HepG2 (cell line): ENCODE results near the gene AGXT. TPM values are rescaled to one million over a fixed set of nuclear protein-coding genes. Genes with fewer than 3 reads are reported as not detected.

Experiments used
- FOXJ3 ChIP-seq: sonication (generic); formaldehyde crosslinking; IDR thresholded peaks from 2 replicates; pipeline ENCODE4 v1.4.0; 2020; ENCODE audit warnings: missing genetic modification reagents, mild to moderate bottlenecking, borderline replicate concordance
- GABPA ChIP-seq, 2 experiments: IDR thresholded peaks; 2 replicates each; pipeline ENCODE4 v1.6.1; 2011 to 2016; ENCODE audit warnings: low read depth in 2 of 2, low read length in 1 of 2, missing biosample characterization in 1 of 2, missing genetic modification characterization in 1 of 2
- HIC2 ChIP-seq: sonication (generic); formaldehyde crosslinking; IDR thresholded peaks from 2 replicates; pipeline ENCODE4 v1.9.0; 2022; ENCODE audit warnings: low read depth, missing genetic modification reagents
- KDM1A ChIP-seq: IDR thresholded peaks from 2 replicates; pipeline ENCODE4 v1.6.1; 2016; ENCODE audit warnings: missing compliant biosample characterization
- KDM3A ChIP-seq: IDR thresholded peaks from 2 replicates; pipeline ENCODE4 v1.6.1; 2018; ENCODE audit warnings: low read depth, missing compliant biosample characterization
- MXD1 ChIP-seq: sonication (generic); formaldehyde crosslinking; IDR thresholded peaks from 2 replicates; pipeline ENCODE4 v1.4.0; 2020; ENCODE audit warnings: mild to moderate bottlenecking, missing genetic modification reagents
- MXI1 ChIP-seq: IDR thresholded peaks from 3 replicates; pipeline ENCODE4 v1.6.1; 2012; ENCODE audit warnings: low read depth, low read length, inconsistent platforms, borderline replicate concordance
- PAX8 ChIP-seq: sonication (generic); formaldehyde crosslinking; IDR thresholded peaks from 2 replicates; pipeline ENCODE4 v1.8.0; 2022; ENCODE audit warnings: mild to moderate bottlenecking, missing genetic modification reagents, borderline replicate concordance
- REL ChIP-seq: sonication (generic); formaldehyde crosslinking; conservative IDR thresholded peaks from 2 replicates; pipeline ENCODE4 v1.8.0; 2022; ENCODE audit warnings: mild to moderate bottlenecking, missing genetic modification reagents, moderate library complexity
- REXO4 ChIP-seq: sonication (generic); formaldehyde crosslinking; IDR thresholded peaks from 2 replicates; pipeline ENCODE4 v1.8.0; 2022; ENCODE audit warnings: missing genetic modification reagents, mild to moderate bottlenecking, borderline replicate concordance
- SRSF1 ChIP-seq: fragments of 200-400 bp; formaldehyde crosslinking; optimal IDR thresholded peaks from 2 replicates; pipeline ENCODE3; 2017; ENCODE audit warnings: mild to moderate bottlenecking, low read depth, low read length, moderate library complexity
- YEATS2 ChIP-seq: sonication (generic); formaldehyde crosslinking; IDR thresholded peaks from 2 replicates; pipeline ENCODE4 v1.4.0; 2020; ENCODE audit warnings: missing genetic modification reagents, borderline replicate concordance
- ZBTB21 ChIP-seq: sonication (generic); formaldehyde crosslinking; IDR thresholded peaks from 2 replicates; pipeline ENCODE4 v1.4.0; 2020; ENCODE audit warnings: missing genetic modification reagents
- ZFP1 ChIP-seq: IDR thresholded peaks from 2 replicates; pipeline ENCODE4 v1.6.1; 2016
- ZFY ChIP-seq: sonication (generic); formaldehyde crosslinking; IDR thresholded peaks from 2 replicates; pipeline ENCODE4 v1.4.0; 2020; ENCODE audit warnings: missing genetic modification reagents
- ZMYM2 ChIP-seq: sonication (generic); formaldehyde crosslinking; IDR thresholded peaks from 2 replicates; pipeline ENCODE4 v1.8.0; 2022; ENCODE audit warnings: mild to moderate bottlenecking, missing genetic modification reagents
- ZNF225 ChIP-seq: sonication (generic); formaldehyde crosslinking; IDR thresholded peaks from 2 replicates; pipeline ENCODE4 v1.4.0; 2020; ENCODE audit warnings: mild to moderate bottlenecking, missing genetic modification reagents
- ZNF234 ChIP-seq: sonication (generic); formaldehyde crosslinking; conservative IDR thresholded peaks from 2 replicates; pipeline ENCODE4 v1.5.1; 2020; ENCODE audit warnings: mild to moderate bottlenecking, missing genetic modification reagents
- ZNF282 ChIP-seq: fragments of 450-650 bp; IDR thresholded peaks from 2 replicates; pipeline ENCODE4 v1.6.1; 2018; ENCODE audit not compliant: partially characterized antibody
- ZNF567 ChIP-seq: sonication (generic); formaldehyde crosslinking; IDR thresholded peaks from 2 replicates; pipeline ENCODE4 v1.8.1; 2023; ENCODE audit warnings: mild to moderate bottlenecking, missing genetic modification reagents, borderline replicate concordance
- ZNF607 ChIP-seq: sonication (generic); formaldehyde crosslinking; IDR thresholded peaks from 2 replicates; pipeline ENCODE4 v1.5.1; 2020; ENCODE audit warnings: missing genetic modification reagents, mild to moderate bottlenecking, borderline replicate concordance
- ZNF7 ChIP-seq: IDR thresholded peaks from 2 replicates; pipeline ENCODE4 v1.6.1; 2016; ENCODE audit warnings: missing biosample characterization, missing genetic modification reagents
- ZNF747 ChIP-seq: sonication (generic); formaldehyde crosslinking; IDR thresholded peaks from 2 replicates; pipeline ENCODE4 v1.8.1; 2023; ENCODE audit warnings: missing genetic modification reagents, mild to moderate bottlenecking, borderline replicate concordance
- polyA plus RNA-seq, 8 experiments: library from polyadenylated mRNA; depleted of rRNA in 3 of 8; stranded (reverse) in 7 of 8; unstranded in 1 of 8; fragments of >200 nt; fragmentation: Illumina TruSeq in 4 of 8; extraction: Trizol in 4 of 8; gene quantifications; 2 replicates each; pipeline versions ENCODE4 v1.2.1 to v1.2.3, GENCODE V29; 2011 to 2016; ENCODE audit warnings: low read depth in 4 of 8, missing spikeins in 1 of 8, mixed read lengths in 1 of 8; ENCODE audit not compliant: insufficient read depth in 1 of 8
- total RNA-seq, 5 experiments: library from RNA; depleted of rRNA; stranded (reverse); fragments of >200 nt; fragmentation: Illumina TruSeq; extraction: Trizol; gene quantifications; 2 replicates each; pipeline ENCODE4 v1.2.3, GENCODE V29; 2016; ENCODE audit warnings: low read depth in 1 of 5
- TF ChIP-seq, protein P1 (sequence below): sonication (generic); formaldehyde crosslinking; IDR thresholded peaks from 2 replicates; pipeline ENCODE4 v1.5.1; 2020; ENCODE audit warnings: missing genetic modification reagents, mild to moderate bottlenecking, borderline replicate concordance

The AGXT gene
- total and polyA plus RNA-seq, 2 of the 13 experiments (the other 11 are each of a cell fraction or from before 2014, with no cell fraction given), result 41.9 to 96.1 TPM

- TF ChIP-seq, protein P1, sequence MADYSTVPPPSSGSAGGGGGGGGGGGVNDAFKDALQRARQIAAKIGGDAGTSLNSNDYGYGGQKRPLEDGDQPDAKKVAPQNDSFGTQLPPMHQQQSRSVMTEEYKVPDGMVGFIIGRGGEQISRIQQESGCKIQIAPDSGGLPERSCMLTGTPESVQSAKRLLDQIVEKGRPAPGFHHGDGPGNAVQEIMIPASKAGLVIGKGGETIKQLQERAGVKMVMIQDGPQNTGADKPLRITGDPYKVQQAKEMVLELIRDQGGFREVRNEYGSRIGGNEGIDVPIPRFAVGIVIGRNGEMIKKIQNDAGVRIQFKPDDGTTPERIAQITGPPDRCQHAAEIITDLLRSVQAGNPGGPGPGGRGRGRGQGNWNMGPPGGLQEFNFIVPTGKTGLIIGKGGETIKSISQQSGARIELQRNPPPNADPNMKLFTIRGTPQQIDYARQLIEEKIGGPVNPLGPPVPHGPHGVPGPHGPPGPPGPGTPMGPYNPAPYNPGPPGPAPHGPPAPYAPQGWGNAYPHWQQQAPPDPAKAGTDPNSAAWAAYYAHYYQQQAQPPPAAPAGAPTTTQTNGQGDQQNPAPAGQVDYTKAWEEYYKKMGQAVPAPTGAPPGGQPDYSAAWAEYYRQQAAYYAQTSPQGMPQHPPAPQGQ (CRISPR knock-in tag), result no peak
- peak; percentile 80; the same call in 1 of the 3 replicates for TF ChIP-seq MXI1
- TF ChIP-seq ZFP1 (CRISPR knock-in tag), result peak; percentile 75; the same call in 1 of the 2 replicates
- TF ChIP-seq PAX8 (CRISPR knock-in tag), result peak; percentile 78; the same call in 1 of the 2 replicates
- no peak for TF ChIP-seq REXO4 (CRISPR knock-in tag)
- no peak for TF ChIP-seq ZNF7 (CRISPR knock-in tag)
- no peak for TF ChIP-seq REL (CRISPR knock-in tag)
- TF ChIP-seq KDM1A, result peak; percentile 31; the same call in 1 of the 2 replicates
- TF ChIP-seq GABPA (IDR thresholded peaks at IDR 0.05; ENCODE audit: low read depth, low read length), result no peak
- TF ChIP-seq GABPA (CRISPR knock-in tag; IDR thresholded peaks at IDR 0.05; ENCODE audit: low read depth), result peak; percentile 76
- 0 out of 2 replicates have a peak, but pooled peaks have one; percentile 88 for TF ChIP-seq ZNF567
- TF ChIP-seq YEATS2 (CRISPR knock-in tag), result peak; percentile 66
- no peak; the same call in 1 of the 2 replicates for TF ChIP-seq ZMYM2 (CRISPR knock-in tag)
- peak; percentile 91; the same call in 1 of the 2 replicates for TF ChIP-seq ZNF747
- peak; percentile 65; the same call in 1 of the 2 replicates for TF ChIP-seq MXD1
- TF ChIP-seq FOXJ3 (CRISPR knock-in tag), result no peak
- no peak for TF ChIP-seq ZNF234
- peak; percentile 98 for TF ChIP-seq HIC2 (CRISPR knock-in tag)
- peak; percentile 81 for TF ChIP-seq SRSF1
- TF ChIP-seq ZBTB21 (CRISPR knock-in tag), result no peak
- peak; percentile 93 for TF ChIP-seq KDM3A (CRISPR knock-in tag)
- TF ChIP-seq ZNF225 (CRISPR knock-in tag), result peak; percentile 55
- no peak for TF ChIP-seq ZNF282
- TF ChIP-seq ZFY (CRISPR knock-in tag), result peak; percentile 94
- TF ChIP-seq ZNF607 (CRISPR knock-in tag), result peak; percentile 95
Measured at GRCh38 chr2:240873805-240874714, 5.4 kb downstream of the AGXT start (continued).
